BJ (cell line): Measurements from ENCODE around the gene MBD4. TPM values are rescaled to one million over a fixed set of nuclear protein-coding genes. Genes with fewer than 3 reads are reported as not detected.
"Not testable (repeated sequence)": the region's sequence is repeated elsewhere in the genome, so short reads cannot be mapped to it uniquely, and the experiment has no call there.

Experiments
- CTCF ChIA-PET: fragments of 350-600 bp; formaldehyde crosslinking; extraction: SDS; loops from one replicate; lab custom pipeline; 2021; ENCODE audit warnings: antibody characterized with exemption, inconsistent platforms; lab: Yijun Ruan, JAX
- POLR2A ChIA-PET: fragments of 300-600 bp; sonication (Branson Sonifier 250); formaldehyde crosslinking; extraction: SDS; loops from one replicate; lab custom pipeline; 2021; ENCODE audit warnings: antibody characterized with exemption; lab: Charles Lee
- DNase-seq: peaks from one replicate; pipeline ENCODE4 v3.0.0-alpha.2; 2011; ENCODE audit warnings: low read depth
- H3K27me3 ChIP-seq: 2 replicates; pipeline ENCODE4 v1.6.0; 2011; ENCODE audit warnings: low read length; ENCODE audit not compliant: control insufficient read depth, insufficient read depth
- H3K36me3 ChIP-seq: 2 replicates; pipeline ENCODE4 v1.5.1; 2011; ENCODE audit warnings: low read length; ENCODE audit not compliant: control insufficient read depth, insufficient read depth
- H3K4me3 ChIP-seq: 2 replicates; pipeline ENCODE4 v1.5.1; 2011; ENCODE audit warnings: low read depth, mild to moderate bottlenecking, control low read depth, low read length
- CTCF ChIP-seq: IDR thresholded peaks from 2 replicates; pipeline ENCODE4 v1.5.1; 2011; ENCODE audit warnings: low read depth, mild to moderate bottlenecking, control low read depth, inconsistent platforms, low read length, moderate library complexity; ENCODE audit not compliant: insufficient read depth
- polyA plus RNA-seq: library from polyadenylated mRNA; depleted of rRNA; stranded (reverse); fragments of >200 nt; gene quantifications from 2 replicates; pipeline ENCODE4 v1.2.3, GENCODE V29; 2011

MBD4 gene
- polyA plus RNA-seq, 1 experiment, result 17.5 TPM

- TF ChIP-seq CTCF, result no peak
- CTCF ChIA-PET, result interaction anchor here (1.1 to 1.4 kb wide), 3 partner anchors 15 to 120 kb away, joined by 3 read pairs; no protein-coding TSS in a partner anchor
- Histone ChIP-seq H3K4me3 (no peak overlapping the region), H3K36me3 (no peaks in the 10 kb centered on the region), H3K27me3 (no peaks in the 10 kb centered on the region)
- POLR2A ChIA-PET, result no interaction called here
- no peak for DNase-seq
Observed at GRCh38 chr3:129402616-129403015, 37.1 kb downstream of the MBD4 start.

- Histone ChIP-seq H3K36me3 (no peaks in the 10 kb centered on the region; the same call in 1 of the 2 replicates), H3K27me3 (no peaks in the 10 kb centered on the region), H3K4me3 (no peak overlapping the region)
- DNase-seq, result no peak
- POLR2A ChIA-PET, result interaction anchor here (0.5 kb wide), 1 partner anchor 19 kb away, joined by 3 read pairs; no protein-coding TSS in a partner anchor
- TF ChIP-seq CTCF, result no peak
- CTCF ChIA-PET, result interaction anchor here (1.1 to 3.1 kb wide), 2 partner anchors 19 to 28 kb away, joined by 3 to 12 read pairs; no protein-coding TSS in a partner anchor
Observed at GRCh38 chr3:129402210-129402609, 37.5 kb downstream of the MBD4 start.

- CTCF ChIA-PET, result interaction anchor here (0.6 to 3.1 kb wide), 10 partner anchors 9 to 62 kb away, joined by 3 to 12 read pairs (median 4); no protein-coding TSS in a partner anchor
- no peak for DNase-seq
Observed at GRCh38 chr3:129399895-129400357, 39.8 kb downstream of the MBD4 start.

GRCh38 chr3:129399145-129399894 lies 40.4 kb downstream of the MBD4 start:
- ChIA-PET CTCF (interaction anchor here (0.6 to 3.1 kb wide), 10 partner anchors 9 to 31 kb away, joined by 3 to 12 read pairs (median 4); no protein-coding TSS in a partner anchor), POLR2A (no interaction called here)
- peak overlapping the region; percentile 56 for H3K4me3 ChIP-seq
- peak; percentile 81 for TF ChIP-seq CTCF
- H3K36me3 ChIP-seq, result peaks cover 2% of the 10 kb centered on the region
- no peaks in the 10 kb centered on the region for H3K27me3 ChIP-seq
- peak; percentile 84 for DNase-seq

More at GRCh38 chr3:129399895-129400357, 39.8 kb downstream of the MBD4 start:
- Histone ChIP-seq H3K4me3 (no peak overlapping the region), H3K36me3 (peaks cover 2% of the 10 kb centered on the region), H3K27me3 (no peaks in the 10 kb centered on the region)
- TF ChIP-seq CTCF, result no peak
- POLR2A ChIA-PET, result no interaction called here

- TF ChIP-seq CTCF, result no peak
- POLR2A ChIA-PET, result no interaction called here
- CTCF ChIA-PET, result interaction anchor here (0.6 to 1.3 kb wide), 2 partner anchors 8 to 11 kb away, joined by 3 to 4 read pairs; no protein-coding TSS in a partner anchor
- Histone ChIP-seq H3K4me3 (peak overlapping the region; percentile 56), H3K27me3 (no peaks in the 10 kb centered on the region), H3K36me3 (peaks cover 2% of the 10 kb centered on the region)
- no peak for DNase-seq
Observed at GRCh38 chr3:129398803-129399144, 41.0 kb downstream of the MBD4 start.

GRCh38 chr3:129393760-129394564 lies 45.8 kb downstream of the MBD4 start:
- CTCF ChIA-PET, DNase-seq, H3K4me3 ChIP-seq, H3K27me3 ChIP-seq, H3K36me3 ChIP-seq, POLR2A ChIA-PET: not testable (repeated sequence)
